Endothelial cell of umbilical vein (primary cell): ENCODE measurements around the gene SSB. TPM values are rescaled to one million over a fixed set of nuclear protein-coding genes. Genes with fewer than 3 reads are reported as not detected.
"Not testable (repeated sequence)": the region's sequence is repeated elsewhere in the genome, so short reads cannot be mapped to it uniquely, and the experiment has no call there.

Experiments used
- BruUV-seq: library from RNA; stranded (reverse); fragments of 400-500 nt; replicated peaks from 2 replicates; lab custom pipeline; 2021; lab: Mats Ljungman, UMichigan
- CTCF ChIA-PET: fragments of 300-600, 350-600 bp; sonication (Branson Sonifier 250); formaldehyde crosslinking; loops from one replicate; lab custom pipeline; 2021; ENCODE audit warnings: antibody characterized with exemption, inconsistent platforms; lab: Charles Lee
- POLR2A ChIA-PET: fragments of 300-600, 350-600 bp; sonication (Branson Sonifier 250); formaldehyde crosslinking; loops from one replicate; lab custom pipeline; 2021; ENCODE audit warnings: antibody characterized with exemption, inconsistent platforms; lab: Charles Lee
- DNase-seq: peaks from one replicate; pipeline ENCODE4 v3.0.0-alpha.2; 2011; ENCODE audit warnings: low read depth, low spot score
- FAIRE-seq: peaks from 2 replicates; lab custom pipeline; 2011; peaks lifted over from hg19 to GRCh38; lab: Jason Lieb, UNC
- H2AFZ ChIP-seq: 2 replicates; pipeline ENCODE4 v1.6.0; 2012; ENCODE audit warnings: low read depth, low read length, control low read depth, inconsistent platforms
- H3K27ac ChIP-seq: 2 replicates; pipeline ENCODE4 v1.5.1; 2011; ENCODE audit warnings: low read depth, mild to moderate bottlenecking, control low read depth, low read length, moderate library complexity; ENCODE audit not compliant: insufficient read depth
- H3K27me3 ChIP-seq, 2 experiments: 2 replicates each; pipeline versions ENCODE4 v1.6.0 to v1.6.1; 2011; ENCODE audit warnings: low read length in 2 of 2, mixed read lengths in 1 of 2; ENCODE audit not compliant: control insufficient read depth in 2 of 2, insufficient read depth in 2 of 2
- H3K36me3 ChIP-seq, 2 experiments: 2 replicates in 1 of 2; 3 replicates in 1 of 2; pipeline ENCODE4 v1.5.1; 2011; ENCODE audit warnings: low read length in 2 of 2, mild to moderate bottlenecking in 1 of 2, moderate library complexity in 1 of 2; ENCODE audit not compliant: control insufficient read depth in 2 of 2, insufficient read depth in 2 of 2; ENCODE audit errors: extremely low read depth in 1 of 2
- H3K4me1 ChIP-seq: 3 replicates; pipeline ENCODE4 v1.5.1; 2011; ENCODE audit warnings: mild to moderate bottlenecking, low read length; ENCODE audit not compliant: control insufficient read depth, insufficient read depth; ENCODE audit errors: extremely low read depth
- H3K4me2 ChIP-seq: 2 replicates; pipeline ENCODE4 v1.6.1; 2011; ENCODE audit warnings: low read length, control low read depth, mixed read lengths; ENCODE audit not compliant: insufficient read depth
- H3K4me3 ChIP-seq, 3 experiments: fragments of 200-600 bp in 1 of 3; sonication (generic), shearing (Covaris generic) in 1 of 3; replicated peaks in 1 of 3; 2 replicates each; pipeline ENCODE4 v1.5.1; 2011 to 2016; ENCODE audit warnings: control low read depth in 3 of 3, low read length in 3 of 3, mild to moderate bottlenecking in 2 of 3, inconsistent platforms in 1 of 3, low read depth in 1 of 3, moderate library complexity in 1 of 3; ENCODE audit not compliant: insufficient read depth in 1 of 3
- H3K79me2 ChIP-seq: 2 replicates; pipeline ENCODE4 v1.6.0; 2012; ENCODE audit warnings: low read length, inconsistent platforms; ENCODE audit not compliant: control insufficient read depth, insufficient read depth
- H3K9ac ChIP-seq: replicated peaks from 2 replicates; pipeline ENCODE3; 2011; ENCODE audit warnings: low read length, control low read depth; ENCODE audit not compliant: insufficient read depth; ENCODE audit errors: extremely low read depth
- H3K9me1 ChIP-seq: replicated peaks from 3 replicates; pipeline ENCODE4 v1.6.0; 2011; ENCODE audit warnings: mild to moderate bottlenecking, low read length; ENCODE audit not compliant: control insufficient read depth, insufficient read depth; ENCODE audit errors: extremely low read depth
- H3K9me3 ChIP-seq: replicated peaks from 2 replicates; pipeline ENCODE4 v1.5.1; 2012; ENCODE audit warnings: low read length, inconsistent platforms; ENCODE audit not compliant: control insufficient read depth, insufficient read depth
- H4K20me1 ChIP-seq: replicated peaks from 2 replicates; pipeline ENCODE3; 2011; ENCODE audit warnings: mild to moderate bottlenecking, low read length; ENCODE audit not compliant: control insufficient read depth, insufficient read depth; ENCODE audit errors: extremely low read depth
- CTCF ChIP-seq, 2 donors: IDR thresholded peaks; 1 replicate in 1 of 2; 2 replicates in 1 of 2; pipeline ENCODE4 v1.5.1; 2011; ENCODE audit warnings: low read length in 2 of 2, mild to moderate bottlenecking in 2 of 2, moderate library complexity in 2 of 2, control low read depth in 1 of 2, inconsistent platforms in 1 of 2, low read depth in 1 of 2; ENCODE audit not compliant: insufficient read depth in 1 of 2; ENCODE audit errors: extremely low read depth in 1 of 2
- EZH2 ChIP-seq: IDR thresholded peaks from 2 replicates; pipeline ENCODE4 v1.6.1; 2012; ENCODE audit warnings: borderline replicate concordance, low read depth, mild to moderate bottlenecking, moderate library complexity, low read length, inconsistent platforms; ENCODE audit not compliant: severe bottlenecking
- FOS ChIP-seq: IDR thresholded peaks from 2 replicates; pipeline ENCODE4 v1.6.1; 2011; ENCODE audit warnings: mild to moderate bottlenecking, low read length, moderate library complexity, borderline replicate concordance; ENCODE audit not compliant: insufficient read depth
- GATA2 ChIP-seq: IDR thresholded peaks from 2 replicates; pipeline ENCODE4 v1.7.0; 2011; ENCODE audit warnings: low read depth, mild to moderate bottlenecking, moderate library complexity, mixed read lengths, low read length; ENCODE audit not compliant: insufficient read length, insufficient read depth
- JUN ChIP-seq: IDR thresholded peaks from 2 replicates; pipeline ENCODE4 v1.6.1; 2011; ENCODE audit warnings: borderline replicate concordance, low read depth; ENCODE audit not compliant: insufficient read length, insufficient read depth
- MAX ChIP-seq: IDR thresholded peaks from 2 replicates; pipeline ENCODE4 v1.6.1; 2011; ENCODE audit not compliant: insufficient read depth, insufficient read length
- MYC ChIP-seq: IDR thresholded peaks from one replicate; pipeline ENCODE4 v1.6.1; 2011; ENCODE audit warnings: mild to moderate bottlenecking, low read depth, low read length
- POLR2A ChIP-seq: IDR thresholded peaks from 2 replicates; pipeline ENCODE4 v1.6.1; 2012; ENCODE audit warnings: low read depth, mild to moderate bottlenecking, control low read depth, low read length
- POLR2AphosphoS5 ChIP-seq: IDR thresholded peaks from 2 replicates; pipeline ENCODE4 v1.6.1; 2012; ENCODE audit warnings: low read depth, mild to moderate bottlenecking, control low read depth, low read length, moderate library complexity; ENCODE audit not compliant: insufficient read depth
- dilution Hi-C: fragments of 300-500 bp; cut with MboI; formaldehyde crosslinking; loops from one replicate; pipeline ENCODE4 v1.15.0; 2019; ENCODE audit warnings: low sequenced_read_pairs; ENCODE audit not compliant: extremely low pct_ligation_motif_present
- intact Hi-C: fragments of 100-400 bp; cut with micrococcal nuclease; formaldehyde crosslinking; loops from one replicate; pipeline ENCODE4 v1.10.0; 2022
- polyA plus RNA-seq, 4 experiments: library from polyadenylated mRNA; depleted of rRNA in 3 of 4; stranded (reverse) in 3 of 4; unstranded in 1 of 4; fragments of >200 nt; gene quantifications; 2 replicates each; pipeline versions ENCODE4 v1.2.1 to v1.2.3, GENCODE V29; 2011 to 2012; ENCODE audit warnings: missing spikeins in 1 of 4
- total RNA-seq: library from RNA; stranded (reverse); gene quantifications from 2 replicates; pipeline ENCODE4 v1.2.3, GENCODE V29; 2021

Gene SSB
- total and polyA plus RNA-seq, 2 donors (not counting 3 experiments of a cell fraction or from before 2014, with no cell fraction given), result 36.1 to 125 TPM

GRCh38 chr2:169817369-169817768 lies 18.7 kb downstream of the SSB start:
- Histone ChIP-seq H3K79me2 (peaks cover 12% of the 10 kb centered on the region), H3K4me1 (peaks cover 16% of the 10 kb centered on the region)
- H3K9me3 ChIP-seq, H3K4me2 ChIP-seq, H3K36me3 ChIP-seq, H4K20me1 ChIP-seq, H3K27ac ChIP-seq, DNase-seq, POLR2A ChIA-PET, FAIRE-seq, H2AFZ ChIP-seq, dilution Hi-C loops, intact Hi-C loops, BruUV-seq, H3K4me3 ChIP-seq, H3K9me1 ChIP-seq, H3K9ac ChIP-seq, H3K27me3 ChIP-seq: not testable (repeated sequence)
- CTCF ChIA-PET, result interaction anchor here (0.6 kb wide), 1 partner anchor 160 kb away, joined by 3 read pairs; no protein-coding TSS in a partner anchor

- Histone ChIP-seq H3K27ac (no peak overlapping the region), H3K9ac (no peak overlapping the region), H3K9me3 (no peaks in the 10 kb centered on the region), H2AFZ (no peak overlapping the region), H3K36me3 (peaks cover 5 to 7% of the 10 kb centered on the region in 2 experiments), H3K79me2 (peaks cover 20% of the 10 kb centered on the region), H3K4me3 (no peak overlapping the region), H3K4me1 (peaks cover 20% of the 10 kb centered on the region), H3K4me2 (no peak overlapping the region), H3K27me3 (no peaks in the 10 kb centered on the region), H3K9me1 (no peaks in the 10 kb centered on the region), H4K20me1 (no peaks in the 10 kb centered on the region)
- BruUV-seq, result no TSS peak
- dilution Hi-C loops (no loop called here), intact Hi-C loops (no loop called here)
- TF ChIP-seq POLR2AphosphoS5 (no peak), MYC (no peak), MAX (no peak), FOS (no peak), EZH2 (no peak), GATA2 (no peak), POLR2A (no peak), CTCF (IDR thresholded peaks at IDR 0.05; ENCODE audit: extremely low read depth in 1 of 2, insufficient read depth in 1 of 2, low read depth in 1 of 2, low read length in 2 of 2) (no peak), JUN (no peak)
- DNase-seq (no peak), FAIRE-seq (no peak)
- ChIA-PET POLR2A (interaction anchor here (0.6 kb wide), 1 partner anchor 9 kb away, joined by 3 read pairs; the partner anchor contains the start of gene UBR3), CTCF (interaction anchor here (0.6 to 1.3 kb wide), 4 partner anchors 9 to 366 kb away, joined by 3 to 6 read pairs (median 4); partner anchors contain the start of gene UBR3)
Measured at GRCh38 chr2:169818241-169818640, 19.6 kb downstream of the SSB start.
